ENCODE measurements around the gene NUDT8. TPM values are rescaled to one million over a fixed set of nuclear protein-coding genes. Genes with fewer than 3 reads are reported as not detected.
A peak's percentile ranks its signal among the peaks of the same experiment; 100 is the strongest.
"Not testable (repeated sequence)": the region's sequence is repeated elsewhere in the genome, so short reads cannot be mapped to it uniquely, and the experiment has no call there.

NUDT8 gene
- total and polyA plus RNA-seq, 3 experiments from 2014 or later, result 3.5 to 27.9 (median 26.2) TPM

DNA sequence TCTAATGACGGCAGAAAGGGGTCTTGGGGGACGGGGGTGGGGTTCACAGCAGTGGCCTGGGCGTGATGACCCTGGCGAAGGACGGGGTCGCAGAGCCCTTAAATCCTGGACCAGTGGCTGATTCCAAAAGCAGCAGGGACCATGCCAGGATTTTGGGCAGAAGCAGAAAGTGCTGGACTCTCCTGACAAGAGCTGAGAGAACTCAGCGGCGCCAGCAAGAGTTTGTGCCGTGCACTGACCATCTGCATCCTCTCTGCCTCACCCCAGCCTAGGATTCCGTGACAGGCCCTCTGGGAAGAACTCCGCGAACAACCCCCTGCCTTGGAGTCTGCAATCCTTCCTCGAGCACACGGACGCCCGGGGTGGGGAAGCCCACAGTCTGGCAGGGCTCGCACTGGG lies 23.6 kb downstream of the NUDT8 start:
- Mint-ChIP-seq H3K9me3 (no peaks in the 10 kb centered on the region), H3K36me3 (peaks cover 0 to 28% (median 2%) of the 10 kb centered on the region in 3 donors), H3K4me3 (peak overlapping the region; percentile 84 to 96 (median 91)), H3K27me3 (peaks cover 7 to 10% of the 10 kb centered on the region in 2 donors), H3K27ac (peak overlapping the region; percentile 55 to 93 (median 90)), H3K4me1 (peaks cover 6 to 30% (median 15%) of the 10 kb centered on the region in 3 donors)
- Histone ChIP-seq H3K4me3 (ENCODE audit: low read length) (peak overlapping the region; percentile 71), H3K9me3 (ENCODE audit: low read length) (no peaks in the 10 kb centered on the region), H3K36me3 (ENCODE audit: insufficient read depth, low read length) (peaks cover 18% of the 10 kb centered on the region), H3K27ac (ENCODE audit: low read depth, low read length) (peak overlapping the region; percentile 75), H3K4me1 (ENCODE audit: insufficient read depth, low read length) (peaks cover 18% of the 10 kb centered on the region), H3K27me3 (ENCODE audit: insufficient read depth, low read length, poor library complexity, severe bottlenecking) (no peaks in the 10 kb centered on the region)
- POLR2A ChIA-PET, result no interaction called here
- CTCF ChIA-PET, result no interaction called here
- no peak for DNase-seq

DNA sequence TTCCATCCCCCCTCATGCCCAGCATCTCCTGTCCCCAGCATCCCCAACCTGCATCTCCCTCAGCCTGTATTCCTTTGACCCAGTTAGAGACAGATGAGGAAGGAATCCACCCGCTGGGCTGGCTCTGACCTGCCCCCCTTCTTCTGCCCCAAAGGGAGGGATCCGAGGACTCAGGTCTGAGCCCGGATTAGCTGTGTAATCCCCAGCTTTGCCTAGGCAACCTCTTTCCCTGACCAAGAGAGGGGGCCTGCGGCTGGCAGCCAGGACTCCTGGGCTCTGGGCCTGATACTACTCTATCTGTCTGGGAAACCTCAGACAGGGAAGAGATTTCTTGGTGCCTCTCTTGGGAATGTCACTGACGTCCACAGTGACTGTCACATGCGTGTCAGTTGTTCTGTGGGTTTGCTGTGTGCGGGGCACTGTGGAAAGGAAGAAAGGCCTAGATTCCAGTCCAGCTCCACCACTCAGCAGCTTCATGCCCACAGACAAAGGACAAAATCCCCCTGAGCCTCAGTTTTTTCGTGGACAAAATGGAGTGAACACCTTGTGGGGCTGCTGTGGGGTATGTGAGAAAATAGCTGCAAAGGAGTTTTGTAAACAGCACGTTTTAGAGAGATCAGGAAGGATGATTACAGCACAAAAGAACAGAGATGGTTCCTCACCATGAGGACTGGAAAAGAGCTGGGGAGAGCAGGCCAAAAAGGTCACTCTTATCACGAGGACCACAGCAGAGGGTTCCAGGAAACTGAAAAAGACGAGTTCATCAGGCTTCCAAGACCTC lies 24.3 kb downstream of the NUDT8 start:
- H3K36me3 ChIP-seq (ENCODE audit: insufficient read depth, low read length), result peaks cover 14% of the 10 kb centered on the region
- POLR2A ChIA-PET, result no interaction called here
- no peaks in the 10 kb centered on the region for H3K9me3 Mint-ChIP-seq

DNA sequence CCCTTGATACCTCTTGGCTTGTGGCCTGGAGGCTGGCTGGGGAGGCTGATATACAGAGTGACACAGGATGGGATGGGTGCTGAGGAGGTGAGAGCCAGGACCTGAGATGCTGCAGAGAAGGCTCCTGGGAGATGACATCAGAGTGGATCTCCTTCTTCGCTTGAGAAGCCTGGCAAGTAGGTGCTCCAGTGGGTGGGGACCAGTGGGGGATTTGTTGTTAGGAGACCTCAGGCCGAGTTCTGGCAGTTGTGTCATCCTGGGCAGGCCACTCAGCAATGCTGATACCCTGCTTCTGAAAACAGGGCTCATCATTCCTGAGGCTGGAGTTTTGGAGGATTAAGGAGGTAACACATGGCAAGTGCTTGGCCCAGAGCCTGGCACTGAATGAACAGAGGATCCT lies 24.9 kb downstream of the NUDT8 start:
- Histone ChIP-seq H3K9me3 (ENCODE audit: low read length) (no peaks in the 10 kb centered on the region), H3K27me3 (ENCODE audit: insufficient read depth, low read length, poor library complexity, severe bottlenecking) (no peaks in the 10 kb centered on the region), H3K27ac (ENCODE audit: low read depth, low read length) (peak overlapping the region; percentile 74), H3K36me3 (ENCODE audit: insufficient read depth, low read length) (peaks cover 14% of the 10 kb centered on the region), H3K4me3 (ENCODE audit: low read length) (no peak overlapping the region), H3K4me1 (ENCODE audit: insufficient read depth, low read length) (peaks cover 18% of the 10 kb centered on the region)
- peak overlapping the region in 3 of 7 donors; percentile 23 to 84 (median 51) for H3K4me3 Mint-ChIP-seq
- ChIA-PET CTCF (interaction anchor here (0.8 to 1.4 kb wide), 2 partner anchors 9 to 22 kb away, joined by 3 to 4 read pairs; partner anchors contain the start of gene GSTP1), POLR2A (no interaction called here)
- peaks cover 11 to 17% of the 10 kb centered on the region in 2 donors for H3K27me3 Mint-ChIP-seq
- H3K4me1 Mint-ChIP-seq, result peaks cover 6 to 30% (median 15%) of the 10 kb centered on the region in 3 donors
- no peaks in the 10 kb centered on the region for H3K9me3 Mint-ChIP-seq
- peaks cover 0 to 16% (median 0%) of the 10 kb centered on the region in 3 donors for H3K36me3 Mint-ChIP-seq
- DNase-seq, result no peak
- peak overlapping the region in 4 of 8 donors; percentile 60 to 68 (median 66) for H3K27ac Mint-ChIP-seq

More for the DNA sequence above, 24.3 kb downstream of the NUDT8 start:
- H3K27ac Mint-ChIP-seq, result peak overlapping the region in 5 of 8 donors; percentile 43 to 87 (median 84)
- H3K27me3 Mint-ChIP-seq, result peaks cover 11 to 17% of the 10 kb centered on the region in 2 donors
- peaks cover 6 to 30% (median 15%) of the 10 kb centered on the region in 3 donors for H3K4me1 Mint-ChIP-seq
- H3K36me3 Mint-ChIP-seq, result peaks cover 0 to 21% (median 0%) of the 10 kb centered on the region in 3 donors
- H3K27me3 ChIP-seq (ENCODE audit: insufficient read depth, low read length, poor library complexity, severe bottlenecking), result no peaks in the 10 kb centered on the region
- CTCF ChIA-PET, result interaction anchor here (1.4 kb wide), 1 partner anchor 22 kb away, joined by 4 read pairs; the partner anchor contains the start of gene GSTP1
- no peaks in the 10 kb centered on the region for H3K9me3 ChIP-seq (ENCODE audit: low read length)
- no peak overlapping the region for H3K4me3 ChIP-seq (ENCODE audit: low read length)
- H3K27ac ChIP-seq (ENCODE audit: low read depth, low read length), result peak overlapping the region; percentile 75
- peaks cover 18% of the 10 kb centered on the region for H3K4me1 ChIP-seq (ENCODE audit: insufficient read depth, low read length)
- peak overlapping the region; percentile 55 to 84 (median 68) for H3K4me3 Mint-ChIP-seq
- DNase-seq, result no peak

DNA sequence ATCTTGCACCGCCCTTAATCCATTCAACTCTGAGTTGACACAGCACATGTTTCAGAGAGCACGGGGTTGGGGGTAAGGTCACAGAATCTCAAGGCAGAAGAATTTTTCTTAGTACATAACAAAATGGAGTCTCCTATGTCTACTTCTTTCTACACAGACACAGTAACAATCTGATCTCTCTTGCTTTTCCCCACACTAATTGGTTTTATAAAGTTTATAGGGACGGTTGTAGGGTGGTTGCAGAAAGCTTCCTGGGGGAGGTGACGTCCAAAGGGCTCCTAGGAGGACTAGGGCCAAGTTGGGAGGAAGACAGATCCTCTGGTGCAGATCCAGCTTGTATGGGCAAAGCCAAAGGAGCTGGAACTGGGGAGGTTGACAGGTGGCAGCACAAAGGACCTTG lies 25.6 kb downstream of the NUDT8 start:
- Mint-ChIP-seq H3K4me3 (peak overlapping the region in 3 of 7 donors; percentile 22 to 58 (median 56)), H3K36me3 (peaks cover 0 to 10% (median 0%) of the 10 kb centered on the region in 3 donors), H3K27ac (peak overlapping the region in 2 of 8 donors; percentile 68 to 83), H3K4me1 (peaks cover 6 to 30% (median 15%) of the 10 kb centered on the region in 3 donors), H3K27me3 (peaks cover 13 to 17% of the 10 kb centered on the region in 2 donors)
- H3K9me3 Mint-ChIP-seq; H3K36me3 ChIP-seq (ENCODE audit: insufficient read depth, low read length); POLR2A ChIA-PET; H3K4me3 ChIP-seq (ENCODE audit: low read length); H3K9me3 ChIP-seq (ENCODE audit: low read length); H3K27ac ChIP-seq (ENCODE audit: low read depth, low read length); H3K27me3 ChIP-seq (ENCODE audit: insufficient read depth, low read length, poor library complexity, severe bottlenecking); DNase-seq: not testable (repeated sequence)
- CTCF ChIA-PET, result interaction anchor here (0.8 to 1.4 kb wide), 2 partner anchors 10 to 21 kb away, joined by 3 to 4 read pairs; partner anchors contain the start of gene GSTP1
- peaks cover 18% of the 10 kb centered on the region for H3K4me1 ChIP-seq (ENCODE audit: insufficient read depth, low read length)

DNA sequence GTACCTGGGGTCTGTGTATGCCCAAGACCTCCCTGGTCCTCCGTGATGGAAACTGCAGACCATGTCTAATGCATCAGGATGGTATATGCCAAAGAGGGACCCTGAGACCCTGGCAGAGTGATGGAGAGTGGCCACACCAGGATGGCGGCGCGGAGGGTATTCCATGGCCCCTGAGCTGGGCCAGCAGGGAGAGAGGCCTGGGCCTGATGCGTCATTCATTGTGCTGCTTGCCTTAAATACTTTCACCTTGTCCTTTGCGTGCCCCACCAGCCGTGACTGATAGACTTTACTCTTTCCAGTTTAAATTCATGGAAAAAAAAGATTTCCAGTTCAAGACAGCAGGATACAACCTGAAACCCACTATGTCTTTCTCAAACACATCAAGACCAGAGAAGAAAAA lies 28.6 kb downstream of the NUDT8 start:
- no peaks in the 10 kb centered on the region for H3K9me3 Mint-ChIP-seq
- ChIA-PET CTCF (no interaction called here), POLR2A (no interaction called here)
- H3K27me3 Mint-ChIP-seq, result peaks cover 13 to 17% of the 10 kb centered on the region in 2 donors
- Histone ChIP-seq H3K27me3 (ENCODE audit: insufficient read depth, low read length, poor library complexity, severe bottlenecking) (no peaks in the 10 kb centered on the region), H3K4me1 (ENCODE audit: insufficient read depth, low read length) (peaks cover 1% of the 10 kb centered on the region), H3K27ac (ENCODE audit: low read depth, low read length) (no peak overlapping the region), H3K4me3 (ENCODE audit: low read length) (no peak overlapping the region), H3K36me3 (ENCODE audit: insufficient read depth, low read length) (no peaks in the 10 kb centered on the region), H3K9me3 (ENCODE audit: low read length) (no peaks in the 10 kb centered on the region)
- H3K4me1 Mint-ChIP-seq, result peaks cover 3 to 5% (median 4%) of the 10 kb centered on the region in 3 donors
- no peaks in the 10 kb centered on the region for H3K36me3 Mint-ChIP-seq
- H3K4me3 Mint-ChIP-seq, result no peak overlapping the region
- peak overlapping the region in 1 of 8 donors; percentile 58 for H3K27ac Mint-ChIP-seq
- no peak for DNase-seq

DNA sequence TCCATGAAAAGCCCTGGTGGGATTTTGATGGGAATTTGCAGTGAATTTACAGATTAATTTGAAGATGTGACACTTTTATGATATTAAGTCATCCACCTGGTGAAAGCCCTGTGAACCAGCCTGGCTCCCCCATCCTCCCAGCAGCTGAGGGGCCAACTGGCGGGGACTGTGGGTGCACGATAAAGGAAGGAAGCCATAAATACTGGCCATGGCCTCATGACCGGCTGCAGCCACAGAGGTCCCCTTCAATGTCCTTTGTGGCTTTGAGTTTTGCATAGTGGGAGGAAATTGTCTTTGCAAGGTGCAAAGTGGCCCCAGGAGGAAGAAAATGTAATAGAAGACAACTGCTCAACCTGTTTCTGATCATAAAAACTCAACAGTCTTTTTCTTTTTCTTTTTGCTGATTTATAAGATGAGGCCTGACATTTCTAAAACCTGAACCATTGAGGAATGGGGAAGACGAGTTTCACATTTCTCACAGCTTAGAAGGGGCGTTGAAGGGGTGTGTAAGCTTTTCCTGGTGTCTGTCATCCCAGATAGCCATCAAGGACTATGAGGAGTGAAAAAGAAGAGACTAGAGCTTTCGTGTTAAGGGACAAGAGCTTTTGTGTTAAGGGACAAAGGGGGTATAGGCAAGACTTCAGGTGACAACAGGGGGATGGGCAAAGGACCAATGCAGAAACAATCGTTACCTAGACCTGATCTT lies 29.3 kb downstream of the NUDT8 start:
- Mint-ChIP-seq H3K27me3 (peaks cover 13 to 17% of the 10 kb centered on the region in 2 donors), H3K36me3 (no peaks in the 10 kb centered on the region), H3K27ac (peak overlapping the region in 1 of 8 donors; percentile 48), H3K9me3 (no peaks in the 10 kb centered on the region), H3K4me3 (no peak overlapping the region), H3K4me1 (peaks cover 0 to under 1% (median 0%) of the 10 kb centered on the region in 3 donors)
- H3K4me1 ChIP-seq (ENCODE audit: insufficient read depth, low read length), result no peaks in the 10 kb centered on the region
- ChIA-PET POLR2A (no interaction called here), CTCF (no interaction called here)
- no peak overlapping the region for H3K4me3 ChIP-seq (ENCODE audit: low read length)
- no peaks in the 10 kb centered on the region for H3K9me3 ChIP-seq (ENCODE audit: low read length)
- no peaks in the 10 kb centered on the region for H3K27me3 ChIP-seq (ENCODE audit: insufficient read depth, low read length, poor library complexity, severe bottlenecking)
- no peaks in the 10 kb centered on the region for H3K36me3 ChIP-seq (ENCODE audit: insufficient read depth, low read length)
- H3K27ac ChIP-seq (ENCODE audit: low read depth, low read length), result no peak overlapping the region
- no peak for DNase-seq

DNA sequence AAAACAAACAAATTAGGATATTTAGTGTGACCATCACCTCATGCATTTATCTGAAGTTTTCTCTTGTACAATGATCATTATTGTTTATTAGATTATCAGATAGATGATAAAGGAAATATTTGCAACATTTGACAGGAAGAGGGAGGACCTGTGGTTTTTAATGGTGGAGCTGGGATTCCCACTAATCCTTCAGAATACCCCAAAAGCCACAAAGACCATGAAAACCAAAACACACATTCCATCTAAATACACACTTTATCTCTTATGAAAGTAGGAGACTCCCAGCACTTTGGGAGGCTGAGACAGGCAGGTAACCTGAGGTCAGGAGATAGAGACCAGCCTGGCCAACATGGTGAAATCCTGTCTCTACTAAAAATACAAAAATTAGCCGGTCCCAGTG lies 30.6 kb downstream of the NUDT8 start:
- H3K27me3 Mint-ChIP-seq, result peaks cover 13 to 17% of the 10 kb centered on the region in 2 donors
- CTCF ChIA-PET, result no interaction called here
- H3K4me1 Mint-ChIP-seq, result no peaks in the 10 kb centered on the region
- H3K4me3 Mint-ChIP-seq, result no peak overlapping the region
- Histone ChIP-seq H3K36me3 (ENCODE audit: insufficient read depth, low read length) (no peaks in the 10 kb centered on the region), H3K27ac (ENCODE audit: low read depth, low read length) (no peak overlapping the region), H3K27me3 (ENCODE audit: insufficient read depth, low read length, poor library complexity, severe bottlenecking) (no peaks in the 10 kb centered on the region), H3K4me3 (ENCODE audit: low read length) (no peak overlapping the region), H3K9me3 (ENCODE audit: low read length) (no peaks in the 10 kb centered on the region), H3K4me1 (ENCODE audit: insufficient read depth, low read length) (no peaks in the 10 kb centered on the region)
- DNase-seq, result no peak
- H3K9me3 Mint-ChIP-seq, result no peaks in the 10 kb centered on the region
- H3K36me3 Mint-ChIP-seq, result no peaks in the 10 kb centered on the region
- POLR2A ChIA-PET, result no interaction called here
- no peak overlapping the region for H3K27ac Mint-ChIP-seq

DNA sequence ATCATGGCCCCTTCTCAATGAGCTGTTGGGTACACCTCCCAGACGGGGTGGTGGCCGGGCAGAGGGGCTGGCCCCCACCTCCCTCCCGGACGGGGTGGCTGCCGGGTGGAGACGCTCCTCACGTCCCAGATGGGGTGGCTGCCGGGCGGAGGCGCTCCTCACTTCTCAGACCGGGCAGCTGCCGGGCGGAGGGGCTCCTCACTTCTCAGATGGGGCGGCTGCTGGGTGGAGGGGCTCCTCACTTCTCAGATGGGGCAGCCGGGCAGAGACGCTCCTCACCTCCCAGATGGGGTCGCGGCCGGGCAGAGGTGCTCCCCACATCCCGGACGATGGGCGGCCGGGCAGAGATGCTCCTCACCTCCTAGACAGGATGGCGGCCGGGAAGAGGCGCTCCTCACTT lies 31.8 kb downstream of the NUDT8 start:
- H3K4me1 ChIP-seq (ENCODE audit: insufficient read depth, low read length); H3K27ac Mint-ChIP-seq; H3K27ac ChIP-seq (ENCODE audit: low read depth, low read length); DNase-seq; H3K4me3 ChIP-seq (ENCODE audit: low read length); H3K36me3 Mint-ChIP-seq; H3K9me3 Mint-ChIP-seq; H3K9me3 ChIP-seq (ENCODE audit: low read length); H3K4me1 Mint-ChIP-seq; H3K4me3 Mint-ChIP-seq; CTCF ChIA-PET; POLR2A ChIA-PET; H3K27me3 ChIP-seq (ENCODE audit: insufficient read depth, low read length, poor library complexity, severe bottlenecking); H3K36me3 ChIP-seq (ENCODE audit: insufficient read depth, low read length): not testable (repeated sequence)
- peaks cover 12 to 14% of the 10 kb centered on the region in 2 donors for H3K27me3 Mint-ChIP-seq
